GM12891 (cell line): ENCODE measurements around the gene PCDH7.

Experiments
- POLR2AphosphoS5 ChIP-seq: IDR thresholded peaks from 2 replicates; pipeline ENCODE4 v1.6.1; 2011; ENCODE audit warnings: low read depth, low read length, control low read depth
- TAF1 ChIP-seq: IDR thresholded peaks from 2 replicates; pipeline ENCODE4 v1.6.1; 2011; ENCODE audit warnings: low read depth, low read length, control low read depth

GRCh38 chr4:30760551-30760950 lies 40.4 kb downstream of the PCDH7 start:
- TF ChIP-seq POLR2AphosphoS5 (no peak), TAF1 (no peak)
